HG03469 (cell line): ENCODE measurements around the gene KLHL13.
"Not testable (repeated sequence)": the region's sequence is repeated elsewhere in the genome, so short reads cannot be mapped to it uniquely, and the experiment has no call there.

Experiments used
- ATAC-seq: cut with Tn5 transposase; IDR thresholded peaks from one replicate; pipeline ENCODE4 v1.9.1; 2021; ENCODE audit warnings: mild to moderate bottlenecking, moderate library complexity, moderate number of reproducible peaks; ENCODE audit not compliant: unreplicated experiment

KLHL13 gene, protein sequence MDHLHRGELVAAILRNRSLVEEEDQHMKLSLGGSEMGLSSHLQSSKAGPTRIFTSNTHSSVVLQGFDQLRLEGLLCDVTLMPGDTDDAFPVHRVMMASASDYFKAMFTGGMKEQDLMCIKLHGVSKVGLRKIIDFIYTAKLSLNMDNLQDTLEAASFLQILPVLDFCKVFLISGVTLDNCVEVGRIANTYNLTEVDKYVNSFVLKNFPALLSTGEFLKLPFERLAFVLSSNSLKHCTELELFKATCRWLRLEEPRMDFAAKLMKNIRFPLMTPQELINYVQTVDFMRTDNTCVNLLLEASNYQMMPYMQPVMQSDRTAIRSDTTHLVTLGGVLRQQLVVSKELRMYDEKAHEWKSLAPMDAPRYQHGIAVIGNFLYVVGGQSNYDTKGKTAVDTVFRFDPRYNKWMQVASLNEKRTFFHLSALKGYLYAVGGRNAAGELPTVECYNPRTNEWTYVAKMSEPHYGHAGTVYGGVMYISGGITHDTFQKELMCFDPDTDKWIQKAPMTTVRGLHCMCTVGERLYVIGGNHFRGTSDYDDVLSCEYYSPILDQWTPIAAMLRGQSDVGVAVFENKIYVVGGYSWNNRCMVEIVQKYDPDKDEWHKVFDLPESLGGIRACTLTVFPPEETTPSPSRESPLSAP

DNA sequence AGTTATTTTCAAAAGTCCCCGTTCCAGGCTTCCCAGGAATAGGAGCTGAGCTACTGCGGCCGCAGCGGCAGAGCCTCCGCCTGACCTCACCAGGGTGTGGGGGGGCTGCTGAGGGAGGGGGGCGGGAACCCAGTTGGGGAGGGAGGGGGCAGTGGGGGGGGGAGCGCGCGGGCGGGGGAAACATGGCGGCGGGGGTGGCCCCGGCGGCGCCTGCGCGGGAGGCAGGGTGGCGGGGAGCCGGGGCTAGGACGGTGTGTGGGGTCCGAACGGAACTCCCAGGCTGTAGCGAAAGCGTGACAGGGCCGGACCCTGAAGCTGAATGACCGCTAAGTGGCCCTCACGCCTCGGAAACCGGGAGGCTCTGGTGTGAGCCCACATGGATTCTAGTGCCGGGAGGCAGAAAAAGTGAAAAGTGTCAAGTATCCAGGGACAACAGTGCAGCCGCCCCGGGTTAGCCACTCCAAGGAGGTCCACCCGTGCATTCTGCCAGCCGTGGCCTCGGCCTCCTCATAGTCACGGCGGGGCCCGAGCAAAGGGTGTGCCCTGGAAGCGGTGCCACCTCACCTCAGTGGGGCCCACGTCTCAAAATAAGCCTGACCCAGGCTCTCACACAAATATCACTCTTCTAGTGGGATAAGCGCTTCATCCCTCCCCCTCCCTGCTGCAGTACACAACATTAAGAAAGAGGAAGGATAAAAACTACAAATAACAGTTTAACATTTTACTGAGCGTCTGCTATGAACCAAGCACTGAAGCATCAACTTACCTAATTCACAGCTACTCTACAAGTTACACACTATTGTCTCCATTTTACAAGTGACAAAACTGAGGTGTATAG is at the start of gene KLHL13:
Gene KLHL13 (minus strand): TSS at position 98 of the 838 bp plus-strand sequence. CDS start 88,337 bp downstream, outside the sequence.
- no peak for ATAC-seq

DNA sequence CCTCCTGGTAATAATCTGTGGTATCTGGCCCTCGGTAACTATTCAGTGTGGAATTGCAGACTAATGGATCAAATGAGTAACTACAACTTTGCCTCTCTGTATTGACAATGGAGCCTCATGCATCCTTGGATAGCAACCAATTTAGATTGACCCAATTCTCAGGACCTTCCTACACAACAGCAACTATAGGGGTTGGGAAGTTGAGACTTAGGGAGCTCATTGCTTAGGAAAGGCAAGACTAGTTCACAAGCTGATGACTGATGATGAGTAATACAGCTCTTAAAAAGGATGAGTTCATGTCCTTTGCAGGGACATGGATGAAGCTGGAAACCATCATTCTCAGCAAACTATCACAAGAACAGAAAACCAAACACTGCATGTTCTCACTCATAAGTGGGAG is 47.5 kb upstream of the KLHL13 start:
- no peak for ATAC-seq

DNA sequence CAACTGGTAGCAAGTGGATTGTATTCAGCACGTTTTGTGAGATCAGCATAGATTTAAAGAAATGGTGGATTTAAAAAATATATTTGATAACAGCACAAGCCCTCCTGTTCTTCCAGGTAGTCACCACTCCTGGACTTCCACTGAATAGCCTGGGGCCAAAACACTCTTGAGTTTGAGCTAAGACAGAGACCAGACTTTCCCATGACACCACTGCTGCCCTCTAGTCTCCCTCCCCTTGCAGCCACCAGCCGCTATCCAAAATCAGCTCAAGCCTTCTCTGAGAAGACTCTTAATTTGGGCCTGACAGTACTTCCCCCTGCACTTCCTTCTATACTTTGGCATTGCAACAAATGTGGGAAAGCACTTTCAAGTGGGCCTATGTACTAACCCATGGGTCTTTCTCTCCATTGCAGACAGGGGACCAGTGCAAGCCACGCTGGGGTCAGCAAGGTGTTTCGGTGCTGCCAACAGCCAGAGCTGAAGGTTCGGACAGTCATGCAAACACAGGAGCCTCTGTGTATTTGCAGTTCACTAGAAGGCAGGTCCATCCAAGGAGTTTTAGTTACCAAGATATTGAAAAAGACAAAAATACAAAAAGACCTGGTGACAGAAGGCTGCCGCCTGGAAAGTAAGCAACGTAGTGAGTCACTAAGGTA is 40.5 kb upstream of the KLHL13 start:
- ATAC-seq, result no peak

DNA sequence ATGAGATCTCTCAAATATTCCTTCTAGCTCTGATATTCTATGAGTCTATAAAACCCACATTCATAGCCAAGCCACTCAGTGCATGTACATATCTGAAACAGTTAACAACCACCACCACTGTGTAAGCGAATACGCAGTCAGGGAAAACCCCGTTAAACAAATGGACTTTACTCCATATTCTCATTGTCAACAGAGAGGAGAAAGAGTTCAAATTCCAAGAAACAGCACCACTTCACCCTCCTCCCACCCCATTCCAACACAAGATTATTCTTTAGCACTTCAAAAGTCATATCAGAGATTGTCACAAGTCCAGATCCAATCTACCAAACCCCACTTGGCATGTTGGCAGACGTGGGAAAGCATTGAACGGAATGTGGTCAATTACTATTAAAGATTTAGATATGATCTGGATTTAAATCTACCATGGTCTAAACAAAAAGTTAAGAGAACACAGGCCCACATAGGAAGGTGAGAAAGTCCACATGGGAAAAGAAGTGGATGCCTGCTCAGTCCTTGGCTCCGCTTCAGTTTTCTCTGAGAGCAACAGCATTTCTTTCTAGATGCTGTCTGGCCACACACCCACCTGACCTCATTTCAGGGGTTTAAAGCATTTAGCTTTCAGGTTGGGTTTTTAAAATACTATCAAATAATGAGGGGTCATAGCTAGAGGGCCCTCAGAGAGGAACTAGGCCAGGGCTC is 39.8 kb upstream of the KLHL13 start:
- ATAC-seq, result no peak

DNA sequence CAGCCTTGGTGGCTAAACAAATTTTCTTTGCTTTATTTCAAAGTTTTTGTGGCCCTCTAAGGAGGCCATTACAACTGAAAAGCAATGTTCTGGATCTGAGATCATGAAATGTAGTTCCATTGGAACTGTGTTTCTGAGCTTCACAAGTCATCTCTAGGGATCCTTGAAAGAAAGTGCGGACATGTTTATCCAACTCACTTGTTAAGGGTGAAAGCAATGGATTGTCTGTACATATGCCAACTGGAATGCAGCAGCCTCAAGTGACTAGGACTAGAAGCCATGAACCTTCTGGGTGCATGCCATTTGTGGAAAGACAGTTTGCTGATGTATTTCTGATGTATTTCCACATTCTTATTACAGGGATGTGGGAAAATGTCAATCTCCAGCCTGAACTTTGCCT is 36.7 kb upstream of the KLHL13 start:
- no peak for ATAC-seq

DNA sequence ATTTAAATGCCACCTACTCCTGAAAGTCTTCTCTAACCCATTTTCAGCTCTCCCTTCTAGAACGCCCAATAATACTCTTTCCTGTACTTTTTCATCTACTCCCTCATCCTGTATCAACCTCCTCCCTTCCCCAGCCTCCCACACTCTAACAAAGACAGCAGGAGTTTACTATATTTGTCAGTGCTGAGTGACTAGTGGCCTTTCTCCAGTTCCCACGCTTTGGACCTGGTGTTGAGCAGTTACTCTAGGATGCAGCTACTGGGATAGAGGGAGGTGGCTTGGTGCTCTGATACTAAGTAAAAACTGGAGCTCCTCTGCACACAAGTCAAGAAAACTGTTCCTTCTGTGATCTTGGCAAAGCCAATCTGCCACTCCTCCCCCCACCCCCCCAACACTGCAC is 36.1 kb upstream of the KLHL13 start:
- ATAC-seq, result no peak

DNA sequence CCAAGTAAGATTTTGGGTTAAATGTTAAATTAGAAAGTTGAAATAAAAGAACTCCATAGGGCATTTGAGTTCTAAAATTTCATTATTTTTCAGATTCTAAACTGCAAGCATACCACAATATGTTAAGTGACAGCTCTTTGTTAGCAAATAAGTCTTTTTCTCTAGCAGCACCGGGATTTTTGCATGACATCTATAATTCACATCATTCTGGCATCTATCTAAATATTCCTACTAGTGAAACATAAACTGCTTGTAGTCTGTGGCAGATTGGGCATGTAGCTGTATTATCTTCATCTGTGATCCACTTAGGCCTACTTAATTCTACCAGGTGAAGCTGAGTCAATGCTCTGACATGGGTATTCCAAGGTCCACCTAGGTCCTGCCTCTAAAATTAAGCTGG is 32.1 kb upstream of the KLHL13 start:
- no peak for ATAC-seq

DNA sequence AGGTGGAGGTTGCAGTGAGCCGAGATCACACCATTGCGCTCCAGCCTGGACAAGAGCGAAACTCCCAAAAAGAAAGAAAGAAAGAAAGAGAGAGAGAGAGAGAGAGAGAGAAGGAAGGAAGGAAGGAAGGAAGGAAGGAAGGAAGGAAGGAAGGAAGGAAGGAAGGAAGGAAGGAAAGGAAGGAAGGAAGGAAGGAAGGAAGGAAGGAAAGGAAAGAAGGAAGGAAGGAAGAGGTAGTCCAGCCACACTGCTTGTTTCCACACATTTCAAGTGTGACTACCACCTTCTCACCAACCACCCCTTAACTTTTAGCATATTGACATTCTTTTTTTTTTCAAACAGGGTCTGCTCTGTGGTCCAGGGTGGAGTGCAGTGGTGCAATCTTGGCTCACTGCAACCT is 31.2 kb upstream of the KLHL13 start:
- not testable (repeated sequence) for ATAC-seq

DNA sequence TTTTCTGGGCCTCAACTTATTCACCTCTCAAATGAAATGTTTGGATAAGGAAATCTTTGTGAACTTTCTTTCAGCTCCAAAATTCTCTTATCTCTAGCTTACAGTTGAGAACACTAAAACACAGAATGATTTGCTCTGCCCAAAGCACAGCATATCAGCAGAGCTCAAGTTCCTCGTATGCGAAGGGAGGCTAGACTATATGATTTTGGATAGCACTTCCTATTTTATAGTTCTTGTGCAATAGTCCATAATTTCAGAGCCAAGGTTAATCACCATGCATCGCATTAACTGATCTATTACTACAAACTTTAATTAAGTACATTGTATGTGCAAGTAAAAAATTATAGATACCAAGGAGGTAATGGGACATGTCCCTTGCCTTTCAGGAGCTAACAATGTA is 27.0 kb upstream of the KLHL13 start:
- ATAC-seq, result no peak

DNA sequence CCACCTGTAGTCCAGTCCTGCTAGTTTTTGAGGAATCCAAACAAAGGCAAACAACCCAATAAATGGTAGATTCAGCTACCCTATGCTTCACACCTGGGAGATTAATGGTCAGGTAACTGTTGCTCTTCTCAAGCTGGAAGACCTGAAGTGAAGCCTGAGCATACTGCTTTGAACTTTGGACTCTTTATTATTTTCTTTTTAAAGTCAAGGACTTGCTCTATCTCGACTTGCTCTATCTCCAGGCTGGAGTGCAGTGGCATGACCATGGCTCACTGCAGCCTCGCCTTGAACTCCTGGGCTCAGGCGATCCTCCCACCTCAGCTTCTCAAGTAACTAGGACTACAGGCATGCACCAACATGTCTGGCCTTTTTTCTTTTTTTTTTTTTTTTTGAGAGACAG is 14.7 kb upstream of the KLHL13 start:
- ATAC-seq, result no peak

DNA sequence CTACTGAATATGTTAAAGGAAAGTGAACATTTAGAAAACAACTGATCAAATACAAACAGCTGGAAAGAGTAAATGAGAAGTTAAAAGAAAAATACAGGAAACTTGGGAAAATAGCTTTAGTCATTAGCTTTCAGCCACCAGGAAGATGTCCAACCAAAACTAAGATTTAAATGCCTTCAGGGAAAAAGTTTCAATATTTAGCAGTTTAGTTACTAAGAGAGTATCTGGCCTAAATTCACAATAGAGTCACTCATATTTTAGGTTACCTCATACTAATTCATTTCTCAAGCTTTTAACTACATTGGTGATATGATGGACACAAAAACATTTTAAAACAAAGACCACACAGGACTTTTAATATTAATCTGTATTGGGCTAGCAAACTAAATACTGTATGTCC is 13.1 kb upstream of the KLHL13 start:
- no peak for ATAC-seq

DNA sequence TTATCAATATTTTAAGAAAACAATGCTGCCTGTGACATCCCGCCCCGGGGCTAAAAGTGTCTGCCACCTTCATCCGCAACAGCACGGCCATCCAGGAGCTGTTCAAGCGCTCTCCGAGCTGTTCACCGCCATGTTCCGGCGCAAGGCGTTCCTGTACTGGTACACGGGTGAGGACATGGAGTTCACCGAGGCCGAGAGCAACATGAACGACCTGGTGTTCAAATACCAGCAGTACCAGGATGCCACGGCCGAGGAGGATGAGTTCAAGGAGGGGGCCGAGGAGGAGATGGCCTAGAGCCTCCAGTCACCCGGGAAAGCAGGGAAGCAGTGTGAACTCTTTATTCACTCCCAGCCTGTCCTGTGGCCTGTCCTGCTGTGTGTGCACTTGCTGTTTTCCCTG is 12.1 kb upstream of the KLHL13 start:
- ATAC-seq, result no peak

DNA sequence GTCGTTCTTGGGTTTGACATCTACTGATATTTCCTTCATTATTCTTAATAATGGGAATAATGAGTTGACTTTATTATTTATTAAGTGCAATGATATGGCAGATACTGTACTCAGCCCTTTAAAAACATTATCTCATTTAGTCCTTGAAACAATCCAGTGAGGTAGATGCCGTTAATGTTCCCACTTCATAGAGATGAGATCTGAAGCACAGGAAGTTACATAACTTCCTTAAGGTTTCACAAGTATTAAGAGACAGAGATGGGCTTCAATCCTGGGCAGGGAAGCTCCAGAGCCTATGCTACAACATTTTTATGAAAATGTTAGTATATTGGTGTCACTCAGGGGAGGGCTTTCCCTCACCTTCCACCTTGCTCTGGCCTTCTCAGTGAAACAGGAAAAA is 9.7 kb upstream of the KLHL13 start:
- ATAC-seq, result no peak

DNA sequence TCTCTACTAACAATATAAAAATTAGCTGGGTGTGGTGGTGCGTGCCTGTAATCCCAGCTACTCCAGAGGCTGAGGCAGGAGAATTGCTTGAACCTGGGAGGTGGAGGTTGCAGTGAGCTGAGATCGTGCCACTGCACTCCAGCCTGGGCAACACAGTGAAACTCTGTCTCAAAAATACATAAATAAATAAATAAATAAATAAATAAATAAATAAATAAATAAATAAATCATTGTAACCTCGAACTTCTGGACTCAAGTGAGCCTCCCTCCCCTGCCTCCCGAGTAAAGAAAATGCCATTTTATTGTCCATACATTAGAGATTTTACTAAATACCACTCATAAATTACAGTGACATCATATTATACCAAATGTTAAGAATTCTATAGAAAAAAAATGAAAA is 7.6 kb upstream of the KLHL13 start:
- ATAC-seq, result not testable (repeated sequence)

DNA sequence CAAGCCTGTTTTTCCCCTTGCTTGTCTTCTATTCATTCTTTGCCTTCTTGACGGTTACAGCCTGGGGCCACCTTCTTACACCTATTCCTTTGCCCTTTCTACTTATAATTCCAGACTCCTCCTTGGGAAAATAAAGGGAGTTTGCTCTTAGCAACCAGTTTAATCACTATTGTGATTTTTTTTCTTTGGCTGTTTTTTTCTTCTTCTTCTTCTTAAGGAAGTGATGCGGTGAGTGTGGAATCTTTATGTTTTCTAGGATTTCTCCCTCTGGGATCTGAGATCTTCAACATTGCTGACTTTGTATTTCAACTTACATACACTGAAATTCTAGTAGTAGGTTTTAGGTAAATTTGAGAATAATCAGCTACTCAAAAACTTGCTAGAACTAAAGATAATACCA is 1.1 kb upstream of the KLHL13 start:
- ATAC-seq, result no peak

DNA sequence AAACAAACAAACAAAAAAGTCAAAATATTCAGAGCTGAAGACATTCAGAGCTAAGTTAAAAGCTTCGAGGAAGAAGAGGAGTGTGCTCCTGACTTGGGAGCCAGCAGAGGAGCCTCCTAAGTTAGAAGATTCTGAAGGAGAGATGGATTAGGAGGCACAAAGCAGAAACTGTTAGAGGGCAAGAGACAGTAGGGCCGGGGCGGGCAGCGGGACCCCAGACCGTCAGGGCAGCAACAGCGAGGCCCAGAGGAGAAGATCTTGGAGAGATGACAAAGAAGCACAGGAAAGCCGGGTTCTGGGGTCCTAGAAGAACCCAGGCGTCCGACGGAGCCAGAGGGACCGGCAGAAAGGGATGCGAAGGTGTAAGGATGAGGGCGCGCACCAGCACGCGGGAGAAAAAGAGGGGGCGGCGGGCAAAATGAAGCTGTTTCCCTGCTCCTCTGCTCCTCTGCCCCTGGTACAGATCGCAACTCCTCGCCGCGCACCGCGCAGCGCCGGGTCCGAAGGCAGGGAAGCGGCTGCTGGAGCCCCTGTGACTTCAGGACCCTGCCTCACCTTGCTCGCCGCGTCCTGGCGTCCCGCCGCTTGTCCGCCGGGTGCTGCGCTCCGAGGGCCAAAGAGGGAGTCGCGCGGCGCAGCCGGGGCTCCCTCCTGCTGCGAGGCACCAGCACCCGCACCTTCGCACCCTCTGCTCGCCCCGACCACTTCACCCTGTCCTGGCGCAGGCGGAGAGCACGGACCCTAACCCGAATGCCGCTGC is 477 bp downstream of the KLHL13 start:
- ATAC-seq, result no peak

DNA sequence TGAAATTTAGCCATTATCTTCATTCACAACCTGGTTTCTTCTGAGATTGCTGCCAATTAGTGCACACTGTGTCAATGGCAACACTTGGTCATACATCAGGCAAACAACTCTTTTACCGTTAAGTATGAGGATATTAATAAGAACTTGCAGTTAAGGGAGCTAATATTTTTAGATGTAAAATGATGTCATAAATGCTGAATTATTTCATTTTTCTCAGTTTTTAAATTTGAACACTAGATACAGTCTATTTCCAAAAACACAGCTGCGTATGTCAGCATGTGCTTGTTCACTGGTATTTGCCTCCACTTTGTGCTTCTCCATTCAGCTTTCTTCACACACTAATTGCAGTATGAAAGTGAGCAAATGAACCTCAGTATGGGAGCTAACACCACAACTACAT is 1.6 kb downstream of the KLHL13 start:
- ATAC-seq, result no peak

DNA sequence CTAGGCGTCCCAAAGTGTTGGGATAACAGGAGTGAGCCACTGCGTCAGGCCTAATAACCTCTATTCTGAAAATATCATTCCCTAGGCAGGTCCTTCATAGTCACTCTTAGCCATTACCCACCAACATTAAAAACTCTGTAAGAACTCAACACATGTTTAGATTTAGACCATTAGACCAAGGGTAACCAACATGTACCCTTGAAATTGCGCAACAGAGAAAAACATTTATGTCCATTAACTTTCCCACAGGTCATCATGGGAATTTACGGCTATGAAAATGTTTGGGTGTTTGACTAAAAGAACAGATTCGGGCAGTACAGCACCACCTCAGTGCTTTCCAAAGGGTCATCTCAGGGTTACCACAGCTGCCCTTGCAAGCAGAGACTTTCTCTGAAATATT is 7.5 kb downstream of the KLHL13 start:
- no peak for ATAC-seq

DNA sequence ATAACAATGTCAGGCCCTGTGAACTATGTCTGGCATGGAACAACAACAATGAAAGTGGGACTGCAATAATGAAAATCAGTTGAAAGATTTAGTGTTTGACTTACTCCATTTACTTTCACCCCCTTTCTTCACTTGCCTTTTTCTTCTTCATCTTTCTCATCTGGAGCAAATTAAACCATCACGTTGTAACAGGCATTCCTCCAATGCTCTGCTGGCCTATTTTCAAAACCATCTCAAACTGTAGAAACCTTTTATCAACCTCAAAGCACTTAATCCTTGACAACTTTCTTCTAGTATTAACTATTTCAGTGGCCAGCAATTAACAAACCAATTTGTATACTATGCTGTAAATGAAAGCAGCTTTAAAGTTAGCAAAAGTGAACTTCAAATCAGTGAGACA is 8.3 kb downstream of the KLHL13 start:
- no peak for ATAC-seq

DNA sequence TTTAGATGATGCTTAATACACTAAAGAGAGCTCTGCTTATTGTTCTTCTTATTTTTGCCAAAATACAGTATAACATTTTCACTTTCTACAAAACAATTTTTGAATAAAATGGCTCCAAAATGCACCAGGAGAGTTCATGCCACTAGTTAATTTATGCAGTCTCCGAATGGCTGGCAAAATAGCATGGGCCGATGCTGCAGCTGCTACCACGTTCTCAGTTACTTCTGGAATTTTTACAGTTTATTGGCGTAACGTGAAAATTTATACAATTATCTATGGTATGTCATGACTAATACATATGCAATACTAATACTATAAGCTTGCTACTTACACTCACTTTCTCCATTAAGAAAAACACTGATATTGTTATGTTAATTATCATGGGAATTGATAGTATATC is 16.5 kb downstream of the KLHL13 start:
- ATAC-seq, result no peak
